ENCODE results near the gene ROPN1L. TPM values are rescaled to one million over a fixed set of nuclear protein-coding genes. Genes with fewer than 3 reads are reported as not detected.

The ROPN1L gene
- total RNA-seq, 1 donor from 2014 or later = 0.77 TPM

- FAIRE-seq (no peak), DNase-seq (ENCODE audit: low read depth) (no peak)
- Mint-ChIP-seq H3K9me3 (ENCODE audit: unreplicated experiment) (no peaks in the 10 kb centered on the region), H3K4me1 (ENCODE audit: low read depth, unreplicated experiment) (peaks cover 36% of the 10 kb centered on the region), H3K4me3 (ENCODE audit: unreplicated experiment) (no peak overlapping the region), H3K27ac (ENCODE audit: unreplicated experiment) (peak overlapping the region; percentile 90), H3K36me3 (ENCODE audit: low read depth, unreplicated experiment) (peaks cover 3% of the 10 kb centered on the region), H3K27me3 (ENCODE audit: low read depth, unreplicated experiment) (peaks cover 13% of the 10 kb centered on the region)
- Histone ChIP-seq H3K9ac (ENCODE audit: low read length) (peak overlapping the region; percentile 67), H3K27me3 (ENCODE audit: insufficient read depth, low read length) (no peaks in the 10 kb centered on the region), H3K4me2 (ENCODE audit: low read length) (peak overlapping the region; percentile 82), H2AFZ (ENCODE audit: low read depth, low read length) (no peak overlapping the region), H3K4me3 (ENCODE audit: insufficient read depth, low read depth, low read length) (no peak overlapping the region), H3K9me3 (ENCODE audit: insufficient read depth, low read depth, low read length) (no peaks in the 10 kb centered on the region), H4K20me1 (ENCODE audit: insufficient read depth, low read length) (no peaks in the 10 kb centered on the region), H3K4me1 (ENCODE audit: insufficient read depth, low read length) (peaks cover 45% of the 10 kb centered on the region), H3K36me3 (ENCODE audit: insufficient read depth, low read length) (no peaks in the 10 kb centered on the region), H3K27ac (ENCODE audit: low read depth, low read length) (peak overlapping the region; percentile 59), H3K79me2 (ENCODE audit: insufficient read depth, low read length) (no peaks in the 10 kb centered on the region)
- TF ChIP-seq CTCF (IDR thresholded peaks at IDR 0.05; ENCODE audit: insufficient read depth, low read depth, low read length) (no peak), EZH2 (IDR thresholded peaks at IDR 0.05; ENCODE audit: insufficient read depth, low read length) (no peak)
Observed at GRCh38 chr5:10468256-10468655, 26.6 kb downstream of the ROPN1L start.

GRCh38 chr5:10469253-10470050 is 27.8 kb downstream of the ROPN1L start:
- TF ChIP-seq CTCF (IDR thresholded peaks at IDR 0.05; ENCODE audit: insufficient read depth, low read depth, low read length) (no peak), EZH2 (IDR thresholded peaks at IDR 0.05; ENCODE audit: insufficient read depth, low read length) (no peak)
- Histone ChIP-seq H3K27ac (ENCODE audit: low read depth, low read length) (peak overlapping the region; percentile 78), H2AFZ (ENCODE audit: low read depth, low read length) (no peak overlapping the region), H3K9ac (ENCODE audit: low read length) (peak overlapping the region; percentile 50), H3K27me3 (ENCODE audit: insufficient read depth, low read length) (no peaks in the 10 kb centered on the region), H3K9me3 (ENCODE audit: insufficient read depth, low read depth, low read length) (no peaks in the 10 kb centered on the region), H4K20me1 (ENCODE audit: insufficient read depth, low read length) (no peaks in the 10 kb centered on the region), H3K4me2 (ENCODE audit: low read length) (peak overlapping the region; percentile 68), H3K79me2 (ENCODE audit: insufficient read depth, low read length) (no peaks in the 10 kb centered on the region), H3K4me3 (ENCODE audit: insufficient read depth, low read depth, low read length) (peak overlapping the region; percentile 9), H3K4me1 (ENCODE audit: insufficient read depth, low read length) (peaks cover 50% of the 10 kb centered on the region), H3K36me3 (ENCODE audit: insufficient read depth, low read length) (no peaks in the 10 kb centered on the region)
- Mint-ChIP-seq H3K27ac (ENCODE audit: unreplicated experiment) (peak overlapping the region; percentile 69), H3K36me3 (ENCODE audit: low read depth, unreplicated experiment) (peaks cover 3% of the 10 kb centered on the region), H3K4me1 (ENCODE audit: low read depth, unreplicated experiment) (peaks cover 36% of the 10 kb centered on the region), H3K27me3 (ENCODE audit: low read depth, unreplicated experiment) (peaks cover 2% of the 10 kb centered on the region), H3K9me3 (ENCODE audit: unreplicated experiment) (no peaks in the 10 kb centered on the region), H3K4me3 (ENCODE audit: unreplicated experiment) (peak overlapping the region; percentile 20)
- peak; percentile 90 for DNase-seq (ENCODE audit: low read depth)
- FAIRE-seq = peak; percentile 23

- Histone ChIP-seq H3K4me1 (ENCODE audit: insufficient read depth, low read length) (peaks cover 56% of the 10 kb centered on the region), H4K20me1 (ENCODE audit: insufficient read depth, low read length) (no peaks in the 10 kb centered on the region), H3K4me2 (ENCODE audit: low read length) (no peak overlapping the region), H3K79me2 (ENCODE audit: insufficient read depth, low read length) (no peaks in the 10 kb centered on the region), H3K36me3 (ENCODE audit: insufficient read depth, low read length) (no peaks in the 10 kb centered on the region), H3K9me3 (ENCODE audit: insufficient read depth, low read depth, low read length) (no peaks in the 10 kb centered on the region), H2AFZ (ENCODE audit: low read depth, low read length) (no peak overlapping the region), H3K4me3 (ENCODE audit: insufficient read depth, low read depth, low read length) (no peak overlapping the region), H3K27me3 (ENCODE audit: insufficient read depth, low read length) (no peaks in the 10 kb centered on the region), H3K27ac (ENCODE audit: low read depth, low read length) (no peak overlapping the region), H3K9ac (ENCODE audit: low read length) (no peak overlapping the region)
- FAIRE-seq (no peak), DNase-seq (ENCODE audit: low read depth) (no peak)
- Mint-ChIP-seq H3K36me3 (ENCODE audit: low read depth, unreplicated experiment) (peaks cover 3% of the 10 kb centered on the region), H3K27me3 (ENCODE audit: low read depth, unreplicated experiment) (peaks cover 1% of the 10 kb centered on the region), H3K4me3 (ENCODE audit: unreplicated experiment) (no peak overlapping the region), H3K27ac (ENCODE audit: unreplicated experiment) (no peak overlapping the region), H3K9me3 (ENCODE audit: unreplicated experiment) (peaks cover 3% of the 10 kb centered on the region), H3K4me1 (ENCODE audit: low read depth, unreplicated experiment) (peaks cover 36% of the 10 kb centered on the region)
- TF ChIP-seq EZH2 (IDR thresholded peaks at IDR 0.05; ENCODE audit: insufficient read depth, low read length) = no peak
- no peak for TF ChIP-seq CTCF (IDR thresholded peaks at IDR 0.05; ENCODE audit: insufficient read depth, low read depth, low read length)
Observed at GRCh38 chr5:10470669-10471068, 29.0 kb downstream of the ROPN1L start.
